Stimulated activated effector memory CD8-positive, alpha-beta T cell treated with anti-CD3 and anti-CD28 coated beads, Interleukin-12 subunit alpha, Interleukin-12 subunit beta, amount 100 ng/mL, for 72 hours (primary cell): Measurements from ENCODE around the gene PARP12.
A peak's percentile ranks its signal among the peaks of the same experiment; 100 is the strongest.
"Not testable (repeated sequence)": the region's sequence is repeated elsewhere in the genome, so short reads cannot be mapped to it uniquely, and the experiment has no call there.

Experiments used
- ATAC-seq: fragments of 150-1000 bp; cut with Tn5 transposase; 2 replicates; pipeline ENCODE4 v1.10.0; 2021
- DNase-seq, 2 donors: peaks; one replicate each; pipeline ENCODE4 v3.0.0; 2021 to 2022; ENCODE audit warnings: low spot score in 2 of 2
- H3K27ac Mint-ChIP-seq: one replicate; pipeline ENCODE4 v1.8.0; 2022; ENCODE audit warnings: mild to moderate bottlenecking, mixed read lengths
- H3K36me3 Mint-ChIP-seq: one replicate; pipeline ENCODE4 v1.8.0; 2022; ENCODE audit warnings: mild to moderate bottlenecking, mixed read lengths
- H3K4me1 Mint-ChIP-seq: one replicate; pipeline ENCODE4 v1.8.0; 2022; ENCODE audit warnings: mixed read lengths
- H3K4me3 Mint-ChIP-seq: one replicate; pipeline ENCODE4 v1.8.0; 2022; ENCODE audit warnings: mild to moderate bottlenecking, mixed read lengths
- H3K9me3 Mint-ChIP-seq: one replicate; pipeline ENCODE4 v1.8.0; 2022; ENCODE audit warnings: mixed read lengths

PARP12 gene

GRCh38 chr7:140062528-140063299 lies at the start of gene PARP12:
TSS of gene PARP12 (minus strand) at chr7:140062951. CDS start at chr7:140062847, 104 bp downstream.
- peak; percentile 89 for ATAC-seq
- Mint-ChIP-seq H3K4me1 (peaks cover 41% of the 10 kb centered on the region), H3K4me3 (peak within 1 kb of the TSS; percentile 77), H3K36me3 (peaks cover 14% of the 10 kb centered on the region), H3K27ac (peak within 1 kb of the TSS; percentile 86), H3K9me3 (peaks cover 13% of the 10 kb centered on the region)
- peak; percentile 75 to 92 for DNase-seq

- not testable (repeated sequence) for H3K4me3 Mint-ChIP-seq, DNase-seq, H3K4me1 Mint-ChIP-seq, H3K27ac Mint-ChIP-seq, ATAC-seq, H3K9me3 Mint-ChIP-seq
- H3K36me3 Mint-ChIP-seq, result peaks cover 93% of the 10 kb centered on the region
Measured at GRCh38 chr7:140108777-140109176, 46.0 kb upstream of the PARP12 start.

- Mint-ChIP-seq H3K27ac (no peak overlapping the region), H3K36me3 (peaks cover 100% of the 10 kb centered on the region), H3K9me3 (no peaks in the 10 kb centered on the region), H3K4me3 (no peak overlapping the region), H3K4me1 (no peaks in the 10 kb centered on the region)
- ATAC-seq (no peak), DNase-seq (no peak)
Measured at GRCh38 chr7:140096459-140096858, 33.7 kb upstream of the PARP12 start.

DNA sequence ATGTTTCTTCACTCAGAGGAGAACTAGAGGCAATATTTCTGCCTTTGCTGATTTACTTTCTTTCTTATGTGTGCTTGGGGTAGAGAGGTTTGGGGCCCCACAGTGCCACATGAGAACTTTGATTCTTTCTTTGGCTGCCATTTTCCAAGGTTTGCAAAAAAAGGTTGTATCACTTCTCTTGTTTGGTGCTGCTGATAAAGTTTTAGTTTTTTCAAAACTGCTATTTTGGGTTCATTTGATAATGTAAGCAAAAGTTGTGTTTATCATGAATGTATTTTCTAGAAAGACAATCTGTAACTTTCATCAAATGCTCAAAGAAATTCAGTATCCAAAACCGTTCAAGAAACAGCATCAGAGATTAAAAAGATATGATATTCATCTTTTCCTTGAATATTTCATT lies 30.6 kb upstream of the PARP12 start:
- Mint-ChIP-seq H3K4me1 (no peaks in the 10 kb centered on the region), H3K36me3 (peaks cover 97% of the 10 kb centered on the region), H3K27ac (no peak overlapping the region), H3K4me3 (no peak overlapping the region), H3K9me3 (no peaks in the 10 kb centered on the region)
- DNase-seq, result no peak
- ATAC-seq, result no peak

DNA sequence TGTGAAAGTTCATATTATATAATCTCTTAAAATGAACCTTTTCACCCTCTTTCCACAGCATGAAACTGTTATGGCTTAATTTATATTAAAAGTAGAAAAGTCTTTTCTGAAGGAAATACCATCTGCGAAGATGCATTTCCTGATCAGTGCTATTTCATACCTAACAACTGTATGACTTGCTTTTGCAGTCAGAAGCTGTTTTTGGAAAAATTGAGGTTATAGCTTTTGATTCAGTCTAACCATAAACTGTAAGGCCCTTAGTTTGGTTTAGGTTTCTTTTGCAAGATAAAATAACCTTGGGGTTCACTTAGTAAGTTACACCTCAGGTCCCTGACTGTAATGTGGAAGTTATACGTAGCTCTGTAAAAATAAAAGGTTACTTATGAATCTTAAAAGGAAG lies 22.7 kb upstream of the PARP12 start:
- Mint-ChIP-seq H3K27ac (peak overlapping the region; percentile 43), H3K4me1 (peaks cover 40% of the 10 kb centered on the region)
- peak; percentile 64 for ATAC-seq

DNA sequence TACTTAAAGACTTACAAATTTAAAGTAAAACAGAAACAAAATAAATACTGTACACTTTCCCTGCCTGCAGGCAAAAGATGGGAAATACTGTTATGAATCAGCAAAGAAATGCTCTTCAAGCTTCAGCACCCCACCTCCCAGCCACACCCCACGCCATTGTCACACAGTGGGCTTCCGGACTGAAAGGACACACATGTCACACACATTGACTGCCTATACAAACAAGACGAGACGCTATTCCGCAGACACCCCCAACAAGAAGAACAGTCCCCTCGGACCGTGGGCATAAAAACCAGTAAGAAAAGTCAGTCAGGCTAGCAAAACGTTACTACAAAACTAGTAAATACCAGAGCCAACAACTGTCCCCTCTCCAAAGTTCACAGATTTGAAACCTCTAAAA lies 22.2 kb upstream of the PARP12 start:
- H3K9me3 Mint-ChIP-seq, result no peaks in the 10 kb centered on the region
- H3K4me1 Mint-ChIP-seq, result peaks cover 40% of the 10 kb centered on the region
- DNase-seq, result peak in 1 of 2 donors; percentile 77
- ATAC-seq, result peak; percentile 93
- H3K4me3 Mint-ChIP-seq, result peak overlapping the region; percentile 38
- H3K27ac Mint-ChIP-seq, result peak overlapping the region; percentile 43
- H3K36me3 Mint-ChIP-seq, result peaks cover 51% of the 10 kb centered on the region

More for the DNA sequence above, 22.7 kb upstream of the PARP12 start:
- Mint-ChIP-seq H3K36me3 (peaks cover 51% of the 10 kb centered on the region), H3K4me3 (peak overlapping the region; percentile 38), H3K9me3 (no peaks in the 10 kb centered on the region)
- DNase-seq, result no peak

- no peak for ATAC-seq
- Mint-ChIP-seq H3K4me3 (peak overlapping the region; percentile 14), H3K27ac (peak overlapping the region; percentile 35), H3K36me3 (peaks cover 45% of the 10 kb centered on the region), H3K9me3 (no peaks in the 10 kb centered on the region), H3K4me1 (peaks cover 40% of the 10 kb centered on the region)
- no peak for DNase-seq
Measured at GRCh38 chr7:140084142-140084655, 21.4 kb upstream of the PARP12 start.

GRCh38 chr7:140082770-140083169 lies 20.0 kb upstream of the PARP12 start:
- peaks cover 40% of the 10 kb centered on the region for H3K4me1 Mint-ChIP-seq
- no peak overlapping the region for H3K4me3 Mint-ChIP-seq
- H3K27ac Mint-ChIP-seq, result peak overlapping the region; percentile 67
- DNase-seq (no peak), ATAC-seq (no peak)
- peaks cover 36% of the 10 kb centered on the region for H3K36me3 Mint-ChIP-seq
- H3K9me3 Mint-ChIP-seq, result no peaks in the 10 kb centered on the region

- DNase-seq (no peak), ATAC-seq (no peak)
- H3K36me3 Mint-ChIP-seq, result peaks cover 35% of the 10 kb centered on the region
- H3K27ac Mint-ChIP-seq, result peak overlapping the region; percentile 67
- H3K9me3 Mint-ChIP-seq, result no peaks in the 10 kb centered on the region
- H3K4me3 Mint-ChIP-seq, result no peak overlapping the region
- peaks cover 40% of the 10 kb centered on the region for H3K4me1 Mint-ChIP-seq
Measured at GRCh38 chr7:140081774-140082425, 19.1 kb upstream of the PARP12 start.

- H3K27ac Mint-ChIP-seq, result peak overlapping the region; percentile 17
- H3K9me3 Mint-ChIP-seq, result no peaks in the 10 kb centered on the region
- ATAC-seq (no peak), DNase-seq (no peak)
- H3K4me1 Mint-ChIP-seq, result peaks cover 36% of the 10 kb centered on the region
- peaks cover 30% of the 10 kb centered on the region for H3K36me3 Mint-ChIP-seq
- H3K4me3 Mint-ChIP-seq, result no peak overlapping the region
Measured at GRCh38 chr7:140080919-140081318, 18.2 kb upstream of the PARP12 start.

DNA sequence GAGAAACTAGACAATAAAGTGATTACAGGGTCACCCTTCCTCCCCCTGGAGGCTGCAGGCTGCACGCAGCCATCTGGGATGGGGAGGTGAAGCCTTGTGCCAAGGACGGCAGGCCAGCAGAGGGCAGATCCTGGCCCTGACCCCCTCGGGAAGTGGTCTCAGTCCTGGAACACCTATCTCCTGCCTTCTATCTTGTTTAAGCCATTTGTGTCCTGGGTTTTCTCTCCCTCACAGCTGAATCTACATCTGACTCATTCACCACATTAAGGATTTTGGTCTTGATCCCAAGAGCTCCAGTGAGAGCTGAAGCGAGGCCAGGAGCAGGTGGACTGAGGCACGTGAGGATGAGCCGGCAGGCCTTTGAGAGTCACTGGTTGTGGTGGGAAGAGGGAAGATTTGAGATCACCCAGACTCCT lies 16.4 kb upstream of the PARP12 start:
- no peaks in the 10 kb centered on the region for H3K9me3 Mint-ChIP-seq
- no peak for DNase-seq
- peaks cover 22% of the 10 kb centered on the region for H3K4me1 Mint-ChIP-seq
- peaks cover 20% of the 10 kb centered on the region for H3K36me3 Mint-ChIP-seq
- H3K27ac Mint-ChIP-seq, result no peak overlapping the region
- no peak overlapping the region for H3K4me3 Mint-ChIP-seq
- ATAC-seq, result no peak

- Mint-ChIP-seq H3K4me3 (no peak overlapping the region), H3K9me3 (no peaks in the 10 kb centered on the region), H3K36me3 (peaks cover 14% of the 10 kb centered on the region), H3K4me1 (peaks cover 15% of the 10 kb centered on the region), H3K27ac (no peak overlapping the region)
- ATAC-seq, result no peak
- no peak for DNase-seq
Measured at GRCh38 chr7:140078392-140078791, 15.6 kb upstream of the PARP12 start.

- DNase-seq (no peak), ATAC-seq (no peak)
- H3K27ac Mint-ChIP-seq, result no peak overlapping the region
- peaks cover 3% of the 10 kb centered on the region for H3K9me3 Mint-ChIP-seq
- H3K36me3 Mint-ChIP-seq, result no peaks in the 10 kb centered on the region
- H3K4me3 Mint-ChIP-seq, result no peak overlapping the region
- H3K4me1 Mint-ChIP-seq, result no peaks in the 10 kb centered on the region
Measured at GRCh38 chr7:140074780-140075179, 12.0 kb upstream of the PARP12 start.

GRCh38 chr7:140070546-140070945 lies 7.8 kb upstream of the PARP12 start:
- Mint-ChIP-seq H3K4me3 (no peak overlapping the region), H3K27ac (no peak overlapping the region), H3K36me3 (no peaks in the 10 kb centered on the region), H3K9me3 (peaks cover 20% of the 10 kb centered on the region), H3K4me1 (no peaks in the 10 kb centered on the region)
- DNase-seq (no peak), ATAC-seq (no peak)

DNA sequence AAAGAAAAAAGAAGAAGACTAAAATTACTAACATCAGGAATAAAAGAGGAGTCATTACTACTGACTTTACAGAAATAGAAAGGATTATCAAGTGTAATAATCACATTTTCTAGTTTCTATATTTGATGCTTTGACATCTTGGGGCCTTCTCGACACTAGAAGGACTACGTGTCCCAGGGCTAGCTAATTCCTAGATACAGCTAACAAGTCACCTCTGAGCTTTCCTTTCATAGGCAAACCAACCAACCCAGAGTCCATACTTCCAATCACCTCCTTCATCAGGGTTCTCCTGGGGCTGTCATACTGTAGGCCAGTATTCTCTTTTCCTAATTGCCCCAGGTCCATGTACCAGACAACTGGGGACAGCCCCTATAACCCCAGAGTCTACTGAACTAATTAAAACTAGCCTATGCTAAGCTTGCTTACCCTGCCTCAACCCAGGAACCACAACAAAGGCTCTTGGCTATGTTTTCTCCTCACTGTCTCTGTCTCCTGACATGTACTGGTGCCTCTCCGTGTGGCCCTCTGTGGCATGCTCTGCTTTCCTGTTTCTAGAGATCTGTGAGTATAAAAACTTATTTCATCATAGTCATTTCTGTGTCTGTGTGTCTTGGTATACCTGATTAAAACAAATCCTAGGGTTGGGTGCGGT lies 6.7 kb upstream of the PARP12 start:
- peak; percentile 57 for ATAC-seq
- Mint-ChIP-seq H3K36me3 (no peaks in the 10 kb centered on the region), H3K27ac (no peak overlapping the region), H3K9me3 (peaks cover 20% of the 10 kb centered on the region), H3K4me3 (no peak overlapping the region), H3K4me1 (no peaks in the 10 kb centered on the region)
- DNase-seq, result no peak
